ENCODE data around the gene PPT1.

PPT1 gene

DNA sequence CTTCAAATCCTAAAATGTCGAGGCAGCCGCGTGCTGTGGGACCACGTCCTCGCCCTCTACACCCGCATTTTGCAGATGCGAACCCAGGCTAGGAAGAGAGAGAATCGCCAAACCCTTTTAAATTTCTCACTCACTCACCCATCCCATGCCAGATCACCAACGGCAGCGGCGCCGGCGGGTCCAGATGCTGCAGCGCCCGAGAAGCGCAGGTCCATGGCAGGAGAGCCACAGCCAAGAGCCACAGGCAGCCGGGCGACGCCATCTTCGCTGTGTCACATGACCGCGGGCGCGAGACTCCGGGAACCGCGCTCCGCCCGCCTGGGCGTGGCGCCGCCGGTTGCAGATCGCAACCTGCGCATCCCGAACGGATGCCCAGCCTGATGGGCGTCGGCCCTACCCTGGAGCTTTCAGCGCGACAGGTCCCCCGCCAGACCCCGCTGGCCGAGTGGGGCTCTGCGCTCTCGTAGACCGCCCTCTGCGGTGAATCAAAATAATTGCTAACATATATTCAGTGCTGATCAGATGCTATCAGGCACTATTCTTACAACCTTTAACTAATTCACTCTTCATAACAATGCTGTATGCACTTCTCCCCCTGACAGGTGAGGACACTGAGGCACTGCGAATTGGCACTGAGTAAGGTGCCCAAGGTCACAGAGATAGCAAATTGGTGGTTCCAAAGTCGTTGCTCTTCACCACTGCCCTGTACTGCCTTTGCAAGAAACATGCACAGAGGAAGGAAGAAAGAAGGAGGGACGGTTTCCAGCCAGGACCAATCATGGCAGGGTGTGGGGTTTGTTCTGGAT, at the start of gene PPT1:
TSS of gene PPT1 (minus strand) at position 276 of the 806 bp plus-strand sequence. CDS start at position 262, 14 bp downstream.
- peak; percentile 100 for DNase-seq

DNA sequence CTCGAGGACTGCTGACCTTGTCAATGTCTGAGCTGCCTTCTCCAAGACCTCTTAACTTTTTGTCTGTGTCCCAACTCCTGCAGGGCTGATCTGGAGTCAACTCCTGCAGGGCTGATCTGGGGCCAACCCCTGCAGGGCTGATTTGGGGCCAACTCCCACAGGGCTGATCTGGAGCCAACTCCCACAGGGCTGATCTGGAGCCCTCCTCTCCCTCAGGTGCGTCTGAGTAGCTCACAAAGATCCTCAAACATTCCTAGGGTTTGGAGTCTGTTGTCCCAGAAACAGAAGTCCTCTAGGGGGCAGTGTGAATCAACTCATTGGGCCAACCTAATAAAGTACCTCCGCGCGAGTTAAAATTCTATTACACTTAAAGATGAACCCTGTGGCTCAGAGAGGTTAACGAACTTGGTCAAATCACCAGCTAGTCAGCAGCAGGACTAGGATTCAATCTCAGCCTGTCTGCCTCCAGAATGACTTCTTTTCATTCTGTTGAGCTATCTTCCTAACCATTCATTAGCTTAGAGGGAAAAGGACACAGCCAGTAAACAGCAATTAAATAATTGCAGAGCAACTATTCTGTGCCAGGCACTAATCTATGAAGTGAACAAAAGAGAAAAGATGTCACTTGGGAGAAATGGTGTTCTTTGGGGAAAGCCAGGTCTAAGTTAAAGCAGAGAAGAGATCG, 47.0 kb upstream of the PPT1 start:
- peak; percentile 100 for DNase-seq

DNA sequence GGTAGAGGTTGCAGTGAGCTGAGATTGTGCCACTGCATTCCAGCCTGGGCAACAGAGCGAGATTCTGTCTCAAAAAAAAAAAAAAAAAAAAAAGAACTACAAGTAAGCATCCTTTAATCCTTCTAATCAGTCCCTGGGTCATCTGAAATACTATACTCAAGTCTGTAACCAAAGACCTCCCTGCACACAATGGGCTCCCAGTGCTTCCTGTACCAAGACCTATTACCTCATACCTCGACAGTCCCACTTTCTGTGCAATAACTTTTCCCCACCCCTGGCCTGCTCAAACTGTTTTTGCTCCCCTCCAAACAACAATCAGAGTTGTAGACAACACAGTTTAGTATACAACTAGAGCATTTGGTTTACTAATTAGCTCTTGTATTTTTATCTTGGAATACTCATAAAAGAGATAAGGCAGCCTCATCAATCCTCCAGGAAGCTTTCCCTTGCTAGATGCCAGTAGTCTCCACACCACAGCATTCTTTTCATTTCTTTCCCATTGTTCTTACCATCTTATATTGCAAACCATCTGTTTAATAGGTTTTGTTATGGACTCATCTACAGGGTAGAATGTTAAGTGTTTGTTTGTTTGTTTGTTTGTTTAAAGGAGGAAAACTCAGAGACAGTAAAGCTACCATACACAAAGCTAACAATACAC, 45.0 kb upstream of the PPT1 start:
- no peak for DNase-seq

DNA sequence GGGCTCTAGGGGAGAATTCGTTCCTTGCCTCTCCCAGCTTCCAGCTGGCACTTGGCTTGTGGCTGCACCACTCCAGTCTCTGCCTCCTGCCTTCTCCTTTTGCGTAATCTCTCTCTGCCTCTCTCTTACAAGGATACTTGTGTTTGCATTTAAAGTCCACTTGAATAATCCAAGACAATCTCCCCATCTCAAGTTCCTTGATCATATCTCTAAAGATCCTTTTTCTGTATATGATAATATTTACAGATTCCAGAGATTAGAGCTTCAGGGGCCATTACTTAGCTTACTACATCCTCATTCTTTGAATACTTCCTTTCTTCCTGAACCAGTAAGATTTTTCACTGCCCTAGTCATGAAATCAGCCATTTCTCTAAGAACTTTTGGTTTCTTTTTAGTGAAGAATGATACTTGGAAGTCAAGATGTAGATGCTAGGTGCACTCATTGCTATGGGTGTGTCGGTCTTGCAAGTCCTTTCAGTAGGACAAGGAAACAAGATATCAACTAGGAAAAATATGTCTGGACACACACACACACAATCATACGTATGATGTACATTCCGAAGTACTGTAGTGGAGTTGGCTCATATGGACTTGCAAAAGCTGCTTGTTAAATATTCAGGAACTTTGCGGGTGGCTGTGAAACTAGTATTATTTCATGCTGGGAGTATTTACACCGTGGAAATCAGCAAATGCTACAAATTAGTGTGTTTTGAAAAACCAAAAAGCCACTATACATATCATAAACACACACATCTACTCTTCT, 43.3 kb upstream of the PPT1 start:
- DNase-seq: no peak

GRCh38 chr1:40133839-40134238, 36.8 kb upstream of the PPT1 start:
- no peak for DNase-seq

- no peak for DNase-seq
Observed at GRCh38 chr1:40133312-40133665, 36.2 kb upstream of the PPT1 start.

GRCh38 chr1:40132383-40133311, 35.6 kb upstream of the PPT1 start:
- DNase-seq: no peak

DNA sequence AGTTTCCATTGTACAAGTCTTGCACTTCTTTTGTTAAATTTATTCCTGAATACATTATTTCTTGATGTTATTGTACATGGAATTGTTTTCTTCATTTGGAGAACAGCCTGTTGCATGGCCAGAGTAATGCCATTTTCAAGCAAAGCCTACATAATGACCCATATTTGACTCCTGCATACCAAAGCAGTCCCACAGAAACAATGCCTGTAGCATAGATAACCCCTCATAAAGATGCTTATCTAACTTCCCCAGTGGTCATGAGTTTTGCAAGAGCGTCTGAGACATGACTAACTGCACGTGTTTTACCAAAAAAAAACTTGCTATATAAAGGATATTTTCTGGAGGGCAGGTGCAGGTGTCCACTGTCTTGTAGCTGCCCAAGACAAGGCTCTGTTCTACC, 33.8 kb upstream of the PPT1 start:
- DNase-seq: no peak

DNA sequence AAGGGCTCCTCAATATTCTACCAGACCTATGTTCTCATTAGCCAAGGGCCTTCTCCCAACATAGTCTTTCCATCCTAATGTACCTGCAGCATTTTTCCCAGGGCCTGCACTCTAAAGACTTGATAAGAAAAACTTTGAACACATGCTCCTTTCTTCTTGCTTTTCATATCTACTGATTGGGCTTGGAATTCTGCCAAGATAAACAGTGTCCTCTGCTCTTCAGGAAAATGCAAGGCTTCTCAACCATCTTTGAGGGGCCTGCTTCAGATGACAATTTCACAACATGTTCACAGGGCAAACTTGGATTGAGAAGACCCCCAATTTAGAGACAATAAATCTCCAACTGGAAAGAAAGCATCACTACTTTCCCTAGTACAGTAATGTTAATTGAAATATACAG, 25.8 kb upstream of the PPT1 start:
- DNase-seq: peak; percentile 98

DNA sequence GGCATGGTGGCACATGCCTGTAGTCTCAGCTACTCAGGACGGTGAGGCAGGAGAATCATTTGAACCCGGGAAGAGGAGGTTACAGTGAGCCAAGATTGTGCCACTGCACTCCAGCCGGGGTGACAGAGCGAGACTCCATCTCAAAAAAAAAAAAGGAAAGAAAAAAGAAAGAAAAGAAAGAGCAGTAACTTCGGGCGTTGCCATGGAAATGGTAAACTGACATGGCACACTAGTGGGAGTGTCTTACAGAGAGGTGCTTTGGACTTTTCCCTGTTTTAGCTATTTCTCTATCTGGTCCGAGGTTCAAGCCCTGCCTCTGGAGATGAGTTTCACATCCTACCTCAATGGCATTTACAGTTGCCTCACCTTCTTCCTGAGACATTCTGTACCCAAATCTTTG, 23.1 kb upstream of the PPT1 start:
- no peak for DNase-seq

DNA sequence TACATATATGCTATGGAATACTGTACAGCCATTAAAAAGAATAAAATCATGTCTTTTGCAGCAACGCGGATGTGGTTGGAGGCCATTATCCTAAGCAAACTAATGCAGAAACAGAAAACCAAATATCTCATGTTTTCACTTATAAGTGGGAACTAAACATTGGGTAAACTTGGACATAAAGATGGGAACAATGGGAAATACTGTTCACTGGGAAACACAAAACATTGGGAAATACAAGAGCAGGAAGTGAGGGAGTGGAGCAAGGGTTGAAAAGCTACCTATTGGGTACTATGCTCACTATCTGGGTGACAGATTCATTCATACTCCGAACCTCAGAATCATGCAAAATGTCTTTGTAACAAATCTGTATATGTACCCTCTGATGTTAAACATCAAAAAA, 17.3 kb upstream of the PPT1 start:
- no peak for DNase-seq

DNA sequence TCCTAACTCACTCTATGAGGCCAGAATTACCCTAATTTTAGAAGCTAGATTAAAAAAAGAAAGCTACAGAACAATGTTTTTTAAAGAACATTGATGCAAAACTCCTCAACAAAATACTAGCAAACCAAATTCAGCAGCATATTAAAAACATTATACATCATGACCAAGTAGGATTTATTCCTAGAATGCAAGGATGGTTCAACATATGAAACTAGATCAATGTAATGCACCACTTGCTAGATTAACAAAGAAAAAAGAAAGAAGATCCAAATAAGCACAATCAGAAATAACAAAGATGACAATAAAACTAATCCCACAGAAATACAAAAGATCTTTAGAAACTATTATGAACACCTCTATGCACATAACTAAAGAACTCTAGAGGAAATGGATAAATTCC, 13.3 kb upstream of the PPT1 start:
- DNase-seq: peak; percentile 85

- no peak for DNase-seq
Observed at GRCh38 chr1:40107290-40107959, 10.4 kb upstream of the PPT1 start.

- DNase-seq: no peak
Observed at GRCh38 chr1:40105028-40105427, 8.0 kb upstream of the PPT1 start.

DNA sequence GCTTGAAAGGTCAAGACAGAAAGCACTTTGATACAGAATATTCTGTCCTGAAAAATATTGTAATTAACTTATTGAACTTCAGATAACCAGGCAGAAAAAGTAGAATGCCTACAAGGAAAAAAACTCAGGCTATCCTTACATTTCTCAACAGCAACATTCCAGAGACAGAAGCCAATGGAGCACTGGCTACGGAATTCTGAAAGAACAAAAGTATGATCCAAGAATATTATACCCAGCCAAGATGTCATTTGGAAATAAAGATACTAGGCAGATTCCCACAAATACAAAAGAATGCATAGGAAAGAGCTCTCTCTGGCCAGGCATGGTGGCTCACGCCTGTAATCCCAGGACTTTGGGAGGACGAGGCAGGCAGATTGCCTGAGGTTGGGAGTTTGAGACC, 5.8 kb upstream of the PPT1 start:
- DNase-seq: no peak

GRCh38 chr1:40102038-40102437, 5.0 kb upstream of the PPT1 start:
- no peak for DNase-seq

DNA sequence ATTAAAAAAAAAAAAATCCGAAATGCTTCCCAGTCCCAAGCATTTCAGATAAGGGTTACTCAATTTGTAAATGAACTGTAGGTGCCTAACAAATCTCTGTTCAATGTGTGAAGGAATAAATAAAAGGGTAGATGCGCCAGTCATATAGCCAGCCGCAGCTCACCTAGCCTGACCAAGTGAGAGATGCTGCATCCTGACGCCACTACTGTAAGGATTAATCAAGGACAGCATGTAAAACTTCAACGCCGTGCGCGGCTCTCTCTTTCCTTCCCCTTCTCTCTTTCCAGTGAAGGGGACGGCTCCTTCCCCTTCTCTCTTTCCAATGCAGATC, 441 bp downstream of the PPT1 start:
- DNase-seq: no peak

GRCh38 chr1:40095806-40096205, 1.2 kb downstream of the PPT1 start:
- no peak for DNase-seq

- DNase-seq: no peak
Observed at GRCh38 chr1:40094466-40095110, 2.5 kb downstream of the PPT1 start.

DNA sequence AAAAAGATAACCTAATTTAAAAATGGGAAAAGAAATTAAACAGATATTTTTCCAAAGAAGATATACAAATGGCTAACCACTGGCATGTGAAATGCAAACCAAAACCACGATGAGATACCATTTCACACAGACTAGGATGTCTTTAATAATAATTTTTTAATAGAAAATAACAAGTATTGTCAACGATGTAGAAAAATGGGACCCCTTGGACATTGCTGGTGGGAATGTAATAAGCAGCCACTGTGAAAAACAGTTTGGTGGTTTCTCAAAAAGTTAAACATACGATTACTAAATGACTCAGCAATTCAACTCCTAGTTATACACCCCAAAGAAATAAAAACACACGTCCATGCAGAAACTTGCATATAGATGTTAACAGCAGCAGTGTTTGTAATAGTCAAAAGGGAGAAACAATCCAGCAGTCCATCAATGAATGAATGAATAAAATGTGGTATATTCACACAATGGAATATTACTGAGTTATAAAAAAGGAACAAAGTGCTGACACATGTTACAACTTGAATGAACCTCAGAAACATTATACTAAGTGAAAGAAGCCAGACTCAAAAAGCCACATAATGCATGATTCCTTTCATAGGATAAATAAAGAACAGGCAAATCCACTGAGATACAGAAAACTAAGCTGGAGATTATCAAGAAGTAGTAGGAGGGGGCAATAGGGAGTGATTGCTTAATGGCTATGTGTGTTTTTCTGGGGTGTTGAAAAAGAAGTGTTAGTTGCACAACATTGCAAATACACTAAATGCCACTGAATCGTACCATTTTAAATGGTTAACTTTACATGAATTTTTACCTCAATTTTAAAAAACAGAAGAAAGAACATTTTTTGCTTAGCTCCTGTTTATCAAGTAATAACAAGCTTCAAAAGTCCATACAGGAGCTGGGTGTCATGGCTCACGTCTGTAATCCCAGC, 4.1 kb downstream of the PPT1 start:
- no peak for DNase-seq
